NCI-H748 (cell line): ENCODE measurements around the gene CEP128.

Experiments
- DNase-seq: peaks from one replicate; lab custom pipeline; 2025; ENCODE audit not compliant: unreplicated experiment; lab: John Stamatoyannopoulos, UW

The CEP128 gene

DNA sequence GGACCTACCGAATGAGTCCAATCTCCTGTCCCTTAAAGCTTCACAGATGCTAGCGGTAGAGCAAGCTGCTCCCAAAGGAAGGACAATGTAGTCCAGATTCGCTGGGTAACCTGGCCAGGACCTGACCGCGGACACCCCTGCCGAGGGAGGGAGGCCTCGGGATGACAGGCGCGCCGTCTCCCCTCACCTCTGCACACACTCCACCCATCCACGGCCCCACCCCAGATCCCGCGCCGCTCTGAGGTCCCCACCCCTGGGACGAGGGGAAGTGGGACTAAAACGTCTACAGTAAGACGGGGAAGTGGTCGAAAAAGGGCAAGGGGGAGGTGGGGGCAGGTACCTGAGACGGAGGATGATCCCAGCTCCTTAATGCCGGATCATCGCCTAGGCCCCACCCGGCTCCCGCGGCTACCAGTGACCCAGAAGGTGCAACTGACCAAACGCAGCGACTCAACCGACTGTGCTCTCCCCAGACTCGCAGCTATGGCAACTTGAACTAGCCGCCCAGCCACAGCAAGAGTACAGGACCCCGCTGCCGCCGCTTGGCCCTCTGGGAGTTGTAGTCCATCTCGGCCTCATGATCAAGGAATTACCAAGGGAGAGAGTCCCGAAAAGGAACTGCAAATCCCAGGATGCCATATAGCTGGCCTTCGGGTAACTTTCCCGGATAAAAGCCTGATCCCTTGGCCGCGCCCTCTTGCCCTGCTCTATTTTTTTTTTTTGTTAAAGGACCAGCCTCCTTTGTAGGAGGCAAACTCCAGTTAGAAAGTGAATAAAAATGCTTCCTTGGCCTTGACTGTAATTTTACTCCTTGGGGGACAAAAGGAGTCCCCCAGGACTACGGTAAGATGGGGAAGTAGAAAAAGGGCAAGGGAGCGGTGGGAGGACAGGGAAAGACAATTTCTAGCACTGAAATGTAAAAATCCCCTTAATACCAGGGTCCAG lies at the start of gene CEP128:
CEP128 (minus strand) TSS at position 498 of the 945 bp plus-strand sequence.
- DNase-seq: peak; percentile 99

- DNase-seq: no peak
Measured at GRCh38 chr14:80988735-80989429, 47.3 kb upstream of the CEP128 start.

DNA sequence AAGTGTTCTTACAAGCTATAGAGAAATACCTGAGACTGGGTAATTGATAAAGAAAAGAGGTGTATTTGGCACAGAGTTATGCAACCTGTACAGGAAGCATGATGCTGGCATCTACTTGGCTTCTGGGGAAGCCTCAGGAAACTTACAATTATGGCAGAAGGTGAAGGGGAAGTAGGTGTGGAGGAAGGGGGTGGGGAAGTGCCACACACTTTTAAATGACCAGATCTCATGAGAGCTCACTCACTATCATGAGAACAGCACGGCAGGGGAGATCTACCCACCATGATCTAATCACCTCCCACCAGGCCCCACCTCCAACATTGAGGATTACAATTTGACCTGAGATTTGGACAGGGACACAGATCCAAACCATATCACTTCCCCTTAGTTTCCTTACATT lies 46.7 kb upstream of the CEP128 start:
- no peak for DNase-seq

GRCh38 chr14:80987235-80988032 lies 45.9 kb upstream of the CEP128 start:
- peak; percentile 76 for DNase-seq

GRCh38 chr14:80982711-80983110 lies 41.2 kb upstream of the CEP128 start:
- no peak for DNase-seq

DNA sequence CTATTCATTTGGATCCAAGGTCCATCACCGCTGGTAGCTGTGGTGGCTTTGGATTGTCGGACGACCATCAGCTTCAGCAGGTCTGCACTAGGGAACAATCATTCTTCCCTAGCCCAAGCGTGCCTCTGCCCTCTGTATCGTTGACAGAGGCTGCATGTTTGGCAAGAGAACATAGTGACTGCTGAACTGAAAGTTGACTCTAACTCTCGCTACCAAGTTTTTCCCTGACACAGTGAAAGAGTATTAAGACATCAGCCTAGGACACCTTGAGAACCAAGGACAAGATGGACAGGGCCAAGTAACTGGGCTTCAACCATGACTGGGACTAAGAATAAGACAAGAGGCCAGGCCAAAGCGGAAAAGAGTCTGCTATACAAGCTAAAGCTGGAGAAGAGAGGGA lies 40.1 kb upstream of the CEP128 start:
- DNase-seq: no peak

DNA sequence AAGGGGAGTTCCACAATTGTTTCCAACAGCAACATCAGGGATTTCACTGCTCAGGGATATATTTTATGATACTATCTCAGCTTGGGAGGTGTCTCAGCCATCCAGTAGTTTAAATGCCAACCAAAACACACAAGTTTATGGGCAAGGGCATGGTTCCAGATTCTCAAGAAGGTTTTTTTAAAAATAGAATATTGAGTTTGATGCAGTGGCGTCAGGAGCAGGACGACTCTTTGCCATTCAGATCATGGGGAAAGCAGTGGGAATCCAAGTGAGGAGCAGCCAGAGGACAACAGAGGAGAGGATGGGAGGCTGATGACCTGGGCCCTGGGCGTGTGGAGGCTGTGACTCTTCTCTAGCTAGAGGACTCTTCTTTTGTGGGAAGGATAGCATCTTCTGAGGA lies 39.6 kb upstream of the CEP128 start:
- DNase-seq: no peak

- no peak for DNase-seq
Measured at GRCh38 chr14:80979951-80980350, 38.4 kb upstream of the CEP128 start.

GRCh38 chr14:80978403-80978802 lies 36.9 kb upstream of the CEP128 start:
- no peak for DNase-seq

- DNase-seq: no peak
Measured at GRCh38 chr14:80977221-80977620, 35.7 kb upstream of the CEP128 start.

- DNase-seq: no peak
Measured at GRCh38 chr14:80974679-80975078, 33.1 kb upstream of the CEP128 start.

- no peak for DNase-seq
Measured at GRCh38 chr14:80973931-80974641, 32.5 kb upstream of the CEP128 start.

DNA sequence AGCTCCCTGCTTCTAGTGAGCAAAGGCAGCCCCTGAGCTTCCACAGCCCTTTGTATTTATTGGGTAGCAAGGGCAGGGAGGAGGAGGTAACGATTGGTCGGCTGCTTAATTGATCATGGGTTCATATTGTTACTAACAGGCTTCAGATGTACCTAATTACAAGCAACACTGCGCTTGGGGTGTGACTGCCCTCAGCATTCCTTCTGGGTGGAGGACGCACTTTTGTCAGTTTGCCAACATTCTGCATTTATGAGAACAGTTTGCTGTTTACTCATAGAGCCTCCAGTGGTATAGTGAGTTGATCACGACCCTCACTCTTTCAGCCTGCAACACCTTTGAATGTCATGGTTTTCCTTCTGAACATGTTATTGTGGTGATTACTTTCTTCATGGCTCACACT lies 23.5 kb upstream of the CEP128 start:
- DNase-seq: peak; percentile 46

DNA sequence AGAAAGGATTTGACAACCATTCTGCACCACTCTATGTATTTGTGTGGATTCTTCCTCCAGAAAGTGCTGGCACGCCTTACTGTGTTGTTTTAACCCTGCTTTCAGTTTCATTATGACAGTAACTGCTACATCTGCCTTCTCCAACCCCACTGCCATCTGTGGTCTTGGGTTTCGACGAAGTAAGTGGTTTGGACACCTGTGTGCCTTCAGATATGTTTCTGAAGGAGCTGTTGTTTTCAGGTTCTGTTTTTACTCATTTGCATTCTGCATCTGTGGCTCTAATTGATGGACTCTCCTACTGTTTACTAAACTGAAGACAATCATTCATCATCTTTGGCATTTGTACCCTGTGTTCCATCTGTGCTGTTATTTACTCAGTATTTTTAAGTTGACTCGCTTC lies 18.0 kb upstream of the CEP128 start:
- DNase-seq: peak; percentile 59

GRCh38 chr14:80958939-80959338 lies 17.4 kb upstream of the CEP128 start:
- DNase-seq: no peak

- DNase-seq: peak; percentile 5
Measured at GRCh38 chr14:80958226-80958625, 16.7 kb upstream of the CEP128 start.

GRCh38 chr14:80957613-80958012 lies 16.1 kb upstream of the CEP128 start:
- DNase-seq: no peak

- DNase-seq: no peak
Measured at GRCh38 chr14:80956922-80957321, 15.4 kb upstream of the CEP128 start.

- no peak for DNase-seq
Measured at GRCh38 chr14:80956102-80956501, 14.6 kb upstream of the CEP128 start.

- DNase-seq: peak; percentile 33
Measured at GRCh38 chr14:80955416-80955941, 13.9 kb upstream of the CEP128 start, which contains the start of gene TSHR. Gene TSHR, plus strand, starts transcription at chr14:80955621. Its CDS starts 60 bp downstream, at chr14:80955681.
